DMS 273 (cell line): Measurements from ENCODE around the gene LEKR1.
"Not testable (repeated sequence)": the region's sequence is repeated elsewhere in the genome, so short reads cannot be mapped to it uniquely, and the experiment has no call there.

Source experiments
- DNase-seq: peaks from one replicate; lab custom pipeline; 2025; ENCODE audit not compliant: unreplicated experiment; lab: John Stamatoyannopoulos, UW

LEKR1 gene

GRCh38 chr3:156836701-156837100 lies 10.5 kb downstream of the LEKR1 start:
- no peak for DNase-seq

- no peak for DNase-seq
Measured at GRCh38 chr3:156837115-156837514, 11.0 kb downstream of the LEKR1 start.

- no peak for DNase-seq
Measured at GRCh38 chr3:156838035-156838434, 11.9 kb downstream of the LEKR1 start.

- DNase-seq: no peak
Measured at GRCh38 chr3:156840826-156841689, 14.9 kb downstream of the LEKR1 start.

GRCh38 chr3:156843071-156843808 lies 17.1 kb downstream of the LEKR1 start:
- peak; percentile 38 for DNase-seq

GRCh38 chr3:156847752-156848448 lies 21.7 kb downstream of the LEKR1 start:
- no peak for DNase-seq

GRCh38 chr3:156859578-156859977 lies 33.4 kb downstream of the LEKR1 start:
- DNase-seq: no peak

- DNase-seq: no peak
Measured at GRCh38 chr3:156860873-156861272, 34.7 kb downstream of the LEKR1 start.

- DNase-seq: no peak
Measured at GRCh38 chr3:156862338-156862737, 36.2 kb downstream of the LEKR1 start.

GRCh38 chr3:156865732-156866131 lies 39.6 kb downstream of the LEKR1 start:
- no peak for DNase-seq

- no peak for DNase-seq
Measured at GRCh38 chr3:156867174-156867573, 41.0 kb downstream of the LEKR1 start.

- no peak for DNase-seq
Measured at GRCh38 chr3:156867920-156868319, 41.8 kb downstream of the LEKR1 start.

GRCh38 chr3:156873906-156874305 lies 47.8 kb downstream of the LEKR1 start:
- DNase-seq: no peak

GRCh38 chr3:156879491-156879890 lies 53.3 kb downstream of the LEKR1 start:
- DNase-seq: not testable (repeated sequence)

- DNase-seq: no peak
Measured at GRCh38 chr3:156885761-156886160, 59.6 kb downstream of the LEKR1 start.

- DNase-seq: no peak
Measured at GRCh38 chr3:156888176-156888575, 62.0 kb downstream of the LEKR1 start.

- DNase-seq: no peak
Measured at GRCh38 chr3:156888576-156888975, 62.4 kb downstream of the LEKR1 start.

GRCh38 chr3:156892701-156893100 lies 66.5 kb downstream of the LEKR1 start:
- DNase-seq: no peak

- not testable (repeated sequence) for DNase-seq
Measured at GRCh38 chr3:156895374-156895773, 69.2 kb downstream of the LEKR1 start.

GRCh38 chr3:156897851-156898250 lies 71.7 kb downstream of the LEKR1 start:
- DNase-seq: not testable (repeated sequence)

- no peak for DNase-seq
Measured at GRCh38 chr3:156898296-156898880, 72.2 kb downstream of the LEKR1 start.
